Subcutaneous adipose tissue (tissue), 4 donors: ENCODE results near the gene KAT14. TPM values are rescaled to one million over a fixed set of nuclear protein-coding genes. Genes with fewer than 3 reads are reported as not detected.

Experiments
- total RNA-seq, 4 donors: library from RNA; depleted of rRNA; stranded (reverse); fragments of >200 nt; gene quantifications; one replicate each; pipeline ENCODE4 v1.1.0, GENCODE V29; 2016
- TF ChIP-seq, protein P1 (sequence below): fragments of 450-650 bp; IDR thresholded peaks from one replicate; pipeline ENCODE4 v1.5.1; 2016; ENCODE audit warnings: low read depth, mild to moderate bottlenecking, control low read depth, antibody characterized with exemption, moderate library complexity

KAT14 gene, protein sequence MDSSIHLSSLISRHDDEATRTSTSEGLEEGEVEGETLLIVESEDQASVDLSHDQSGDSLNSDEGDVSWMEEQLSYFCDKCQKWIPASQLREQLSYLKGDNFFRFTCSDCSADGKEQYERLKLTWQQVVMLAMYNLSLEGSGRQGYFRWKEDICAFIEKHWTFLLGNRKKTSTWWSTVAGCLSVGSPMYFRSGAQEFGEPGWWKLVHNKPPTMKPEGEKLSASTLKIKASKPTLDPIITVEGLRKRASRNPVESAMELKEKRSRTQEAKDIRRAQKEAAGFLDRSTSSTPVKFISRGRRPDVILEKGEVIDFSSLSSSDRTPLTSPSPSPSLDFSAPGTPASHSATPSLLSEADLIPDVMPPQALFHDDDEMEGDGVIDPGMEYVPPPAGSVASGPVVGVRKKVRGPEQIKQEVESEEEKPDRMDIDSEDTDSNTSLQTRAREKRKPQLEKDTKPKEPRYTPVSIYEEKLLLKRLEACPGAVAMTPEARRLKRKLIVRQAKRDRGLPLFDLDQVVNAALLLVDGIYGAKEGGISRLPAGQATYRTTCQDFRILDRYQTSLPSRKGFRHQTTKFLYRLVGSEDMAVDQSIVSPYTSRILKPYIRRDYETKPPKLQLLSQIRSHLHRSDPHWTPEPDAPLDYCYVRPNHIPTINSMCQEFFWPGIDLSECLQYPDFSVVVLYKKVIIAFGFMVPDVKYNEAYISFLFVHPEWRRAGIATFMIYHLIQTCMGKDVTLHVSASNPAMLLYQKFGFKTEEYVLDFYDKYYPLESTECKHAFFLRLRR
- total RNA-seq, result 10 to 100 TPM; 10.0 to 17.3 (median 12.4) TPM

DNA sequence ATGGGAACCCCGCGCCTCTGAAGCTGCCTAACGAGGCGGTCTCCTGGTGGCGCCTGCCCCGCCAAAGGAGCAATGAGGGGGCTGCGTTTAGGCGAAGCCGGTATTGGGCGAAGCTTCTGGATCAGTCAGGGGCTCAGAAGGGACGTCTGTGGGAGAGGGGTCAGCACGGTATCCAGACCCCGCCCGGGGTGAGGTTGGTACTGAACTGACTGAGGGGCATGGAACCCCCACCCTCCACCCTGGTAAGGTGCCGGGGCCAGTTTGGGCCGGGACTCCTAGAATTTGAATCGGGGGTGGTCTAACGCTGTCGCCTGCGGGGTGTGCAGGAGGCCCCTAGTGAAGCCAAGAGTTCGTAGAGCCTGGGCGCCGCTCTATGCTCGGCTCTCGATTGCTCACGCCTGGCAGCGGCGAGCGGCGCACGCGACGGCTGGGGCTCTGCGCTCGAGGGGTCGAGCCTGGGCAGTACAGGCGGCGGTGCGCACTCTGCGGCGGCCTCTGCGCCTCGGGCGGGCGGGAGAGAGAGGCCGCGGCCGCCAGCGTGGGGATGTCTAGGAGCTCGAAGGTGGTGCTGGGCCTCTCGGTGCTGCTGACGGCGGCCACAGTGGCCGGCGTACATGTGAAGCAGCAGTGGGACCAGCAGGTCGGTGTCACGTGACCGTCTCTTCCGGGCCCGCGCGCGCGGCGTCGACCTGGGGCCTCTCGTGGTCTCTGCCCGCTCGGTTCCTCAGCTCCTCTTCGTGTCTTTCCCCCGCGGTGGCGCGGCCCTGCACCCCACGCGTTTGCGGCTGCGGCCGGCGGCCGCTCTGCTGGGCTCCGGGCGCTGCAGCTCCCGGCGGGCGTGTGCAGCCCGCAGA, at the start of gene KAT14, which contains the start of gene PET117:
Gene KAT14, plus strand, starts transcription at position 452 of the 854 bp plus-strand sequence. CDS start 4,798 bp downstream, outside the sequence.
Gene PET117, plus strand, starts transcription at position 452 of the 854 bp plus-strand sequence. Its CDS starts 93 bp downstream, at position 545.
- TF ChIP-seq, protein P1, sequence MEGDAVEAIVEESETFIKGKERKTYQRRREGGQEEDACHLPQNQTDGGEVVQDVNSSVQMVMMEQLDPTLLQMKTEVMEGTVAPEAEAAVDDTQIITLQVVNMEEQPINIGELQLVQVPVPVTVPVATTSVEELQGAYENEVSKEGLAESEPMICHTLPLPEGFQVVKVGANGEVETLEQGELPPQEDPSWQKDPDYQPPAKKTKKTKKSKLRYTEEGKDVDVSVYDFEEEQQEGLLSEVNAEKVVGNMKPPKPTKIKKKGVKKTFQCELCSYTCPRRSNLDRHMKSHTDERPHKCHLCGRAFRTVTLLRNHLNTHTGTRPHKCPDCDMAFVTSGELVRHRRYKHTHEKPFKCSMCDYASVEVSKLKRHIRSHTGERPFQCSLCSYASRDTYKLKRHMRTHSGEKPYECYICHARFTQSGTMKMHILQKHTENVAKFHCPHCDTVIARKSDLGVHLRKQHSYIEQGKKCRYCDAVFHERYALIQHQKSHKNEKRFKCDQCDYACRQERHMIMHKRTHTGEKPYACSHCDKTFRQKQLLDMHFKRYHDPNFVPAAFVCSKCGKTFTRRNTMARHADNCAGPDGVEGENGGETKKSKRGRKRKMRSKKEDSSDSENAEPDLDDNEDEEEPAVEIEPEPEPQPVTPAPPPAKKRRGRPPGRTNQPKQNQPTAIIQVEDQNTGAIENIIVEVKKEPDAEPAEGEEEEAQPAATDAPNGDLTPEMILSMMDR, result no peak

DNA sequence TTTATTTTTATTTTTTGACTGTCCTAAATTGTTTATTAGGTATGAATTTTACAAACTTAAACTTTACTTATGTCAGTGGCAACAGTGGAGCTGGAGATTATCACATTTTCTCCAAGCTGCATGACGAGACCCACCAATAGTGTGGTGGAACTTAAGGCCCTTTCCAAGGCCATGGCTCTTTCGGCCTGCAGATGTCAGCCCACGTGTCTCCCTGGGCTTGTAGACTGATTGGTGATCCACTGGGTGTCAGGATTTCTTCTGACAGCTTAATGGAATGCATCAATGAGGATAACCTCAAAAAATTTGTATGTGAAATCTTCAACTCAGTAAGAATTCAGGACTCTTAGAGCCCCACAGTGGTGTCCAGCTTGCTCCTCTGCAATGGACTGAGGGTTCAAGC, 47.6 kb upstream of the KAT14 start:
- TF ChIP-seq, protein P1, result no peak

DNA sequence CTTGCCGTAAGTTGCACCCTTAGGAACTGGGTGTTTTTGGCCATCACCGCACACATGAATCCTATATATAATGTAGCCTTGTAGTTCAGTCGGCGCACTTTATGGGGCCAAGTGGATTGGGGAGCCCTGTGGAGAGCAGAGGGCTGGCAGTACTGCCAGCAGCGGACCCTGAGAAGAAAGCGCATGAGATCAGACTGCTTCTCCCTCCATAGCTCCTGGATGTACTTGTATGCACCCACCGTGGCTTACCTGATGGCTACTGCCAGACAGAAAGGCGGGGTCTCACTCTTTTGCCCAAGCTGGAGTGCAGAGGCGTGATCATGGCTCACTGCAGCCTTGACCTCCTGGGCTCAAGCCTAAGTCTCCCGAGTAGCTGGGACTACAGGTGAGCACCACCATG, 47.2 kb upstream of the KAT14 start:
- TF ChIP-seq, protein P1, result no peak

DNA sequence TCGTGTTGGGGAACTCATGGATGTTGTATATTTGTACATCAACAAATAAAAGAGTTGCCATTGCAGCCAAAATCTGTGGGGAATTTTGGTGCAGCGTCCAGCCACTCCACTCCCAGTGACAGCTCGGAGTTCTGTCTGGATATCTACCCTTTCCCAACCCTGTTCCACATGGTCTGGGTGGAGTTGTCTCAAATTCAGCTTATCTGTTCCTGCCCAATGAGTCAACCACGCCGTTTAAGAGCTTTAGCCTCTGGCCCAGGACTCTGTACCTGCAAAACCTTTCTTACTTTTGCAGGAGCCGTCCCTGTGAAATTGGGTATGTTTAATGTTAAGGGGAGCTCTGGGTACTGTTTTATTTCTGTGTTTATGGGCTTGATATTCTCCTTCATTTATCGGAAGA, 46.0 kb upstream of the KAT14 start:
- TF ChIP-seq, protein P1, result no peak

DNA sequence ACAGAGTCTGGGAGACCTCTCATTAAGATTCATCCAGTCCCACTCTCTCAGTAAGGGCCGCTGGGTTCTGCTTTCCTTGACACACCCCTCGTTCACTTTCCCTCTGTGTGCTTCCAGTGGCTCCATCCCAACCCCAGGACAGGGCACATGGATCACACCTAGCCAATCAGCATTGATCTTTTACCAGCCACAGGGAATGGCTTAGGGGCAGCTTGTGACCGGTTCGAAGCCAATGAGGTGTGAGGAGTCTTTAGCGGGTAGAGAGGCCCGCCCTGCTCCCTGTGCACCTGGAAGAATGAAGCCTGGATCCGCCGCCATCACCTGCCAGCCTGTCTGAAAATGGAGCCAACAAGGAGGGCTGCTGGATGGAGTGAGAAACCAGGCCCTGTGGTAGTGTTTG, 44.8 kb upstream of the KAT14 start:
- TF ChIP-seq, protein P1, result no peak

DNA sequence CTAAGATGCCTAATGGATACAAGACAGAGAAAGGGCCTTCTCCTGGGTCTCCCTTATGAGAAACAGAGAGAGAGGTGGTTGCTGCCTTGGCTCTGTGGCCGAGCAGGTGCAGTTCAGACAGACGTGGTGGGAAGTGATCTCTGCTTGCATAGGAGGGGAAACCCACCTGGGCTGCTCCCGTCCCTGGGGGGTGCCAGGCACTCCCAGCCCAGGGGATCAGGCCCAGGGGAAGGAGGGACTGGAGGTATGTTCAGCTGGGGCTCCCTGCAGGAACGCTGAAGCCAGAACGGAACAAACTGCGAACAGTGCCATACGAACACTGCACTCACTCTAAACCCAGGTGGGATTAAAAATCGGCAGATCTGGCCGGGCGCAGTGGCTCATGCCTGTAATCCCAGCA, 44.3 kb upstream of the KAT14 start:
- TF ChIP-seq, protein P1, result no peak
